ENCODE results near the gene FAM234B.

GRCh38 chr12:13094367-13094766 lies 50.2 kb downstream of the FAM234B start:
- TF ChIP-seq CTCF (IDR thresholded peaks at IDR 0.05) (no peak), POLR2A (IDR thresholded peaks at IDR 0.05) (no peak)
